Natural killer cell treated with Interleukin-12 subunit alpha and Interleukin-12 subunit beta and Interleukin-15 and Interleukin-18, amount 100 ng/mL, for 72 hours (primary cell): ENCODE data around the gene CCDC194. TPM values are rescaled to one million over a fixed set of nuclear protein-coding genes. Genes with fewer than 3 reads are reported as not detected.

Experiments used
- ATAC-seq, 2 donors: fragments of 150-1000 bp; cut with Tn5 transposase in 1 of 2; sonication (Bioruptor Pico), chemical (Tn5 transposase) in 1 of 2; 2 replicates each; pipeline ENCODE4 v1.10.0; 2021
- DNase-seq: peaks from one replicate; pipeline ENCODE4 v3.0.0; 2022; ENCODE audit warnings: low spot score
- H3K27ac Mint-ChIP-seq, 2 donors: 1 replicate in 1 of 2; 2 replicates in 1 of 2; pipeline ENCODE4 v1.8.0; 2022; ENCODE audit warnings: mixed read lengths in 2 of 2, mild to moderate bottlenecking in 1 of 2, moderate library complexity in 1 of 2
- H3K27me3 Mint-ChIP-seq, 2 donors: 1 replicate in 1 of 2; 2 replicates in 1 of 2; pipeline ENCODE4 v1.8.0; 2022; ENCODE audit warnings: mixed read lengths in 2 of 2
- H3K36me3 Mint-ChIP-seq: one replicate; pipeline ENCODE4 v1.8.0; 2022; ENCODE audit warnings: mixed read lengths
- H3K4me1 Mint-ChIP-seq, 2 donors: 1 replicate in 1 of 2; 2 replicates in 1 of 2; pipeline ENCODE4 v1.8.0; 2022; ENCODE audit warnings: low read depth in 2 of 2, mixed read lengths in 2 of 2, mild to moderate bottlenecking in 1 of 2
- H3K4me3 Mint-ChIP-seq: one replicate; pipeline ENCODE4 v1.8.0; 2022; ENCODE audit warnings: mixed read lengths
- H3K9me3 Mint-ChIP-seq: 2 replicates; pipeline ENCODE4 v1.8.0; 2022; ENCODE audit warnings: mixed read lengths
- total RNA-seq, 2 donors: library from RNA; stranded (reverse); gene quantifications; one replicate each; pipeline ENCODE4 v1.2.3, GENCODE V29; 2022

CCDC194 gene
- total RNA-seq, 2 donors from 2014 or later = 4.4 to 6.6 TPM

DNA sequence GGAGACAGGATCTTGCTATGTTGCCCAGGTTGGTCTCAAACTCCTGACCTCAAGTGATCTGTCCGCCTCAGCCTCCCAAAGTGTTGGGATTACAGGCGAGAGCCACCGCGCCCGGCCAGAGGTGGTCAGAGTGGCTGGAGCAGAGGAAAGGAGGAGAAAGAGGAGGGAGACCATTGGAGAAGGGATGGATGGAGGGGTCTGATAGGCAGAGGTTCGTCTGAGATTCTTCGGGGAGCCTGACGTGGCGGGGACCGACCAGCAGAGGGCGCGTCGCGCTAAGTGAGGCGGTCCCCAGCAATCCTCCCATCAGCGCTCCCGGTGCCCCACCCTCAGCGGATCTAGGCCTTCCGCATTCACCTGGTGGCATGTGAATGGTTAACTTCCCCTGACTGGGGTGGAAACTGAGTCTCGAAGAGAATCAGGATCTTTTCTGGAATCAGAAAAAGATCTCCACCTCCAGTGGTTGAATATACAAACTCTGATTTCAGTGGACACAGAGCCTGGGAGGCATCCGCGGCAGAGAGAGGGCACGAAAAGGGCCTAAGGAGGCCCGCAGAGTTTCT is 47.8 kb downstream of the CCDC194 start:
- H3K9me3 Mint-ChIP-seq = no peaks in the 10 kb centered on the region
- H3K4me1 Mint-ChIP-seq = peaks cover 0 to 2% of the 10 kb centered on the region in 2 donors
- ATAC-seq (peak; percentile 86 to 92), DNase-seq (no peak)
- H3K27ac Mint-ChIP-seq = no peak overlapping the region
- H3K36me3 Mint-ChIP-seq = no peaks in the 10 kb centered on the region
- peaks cover 6 to 8% of the 10 kb centered on the region in 2 donors for H3K27me3 Mint-ChIP-seq
- H3K4me3 Mint-ChIP-seq = no peak overlapping the region

DNA sequence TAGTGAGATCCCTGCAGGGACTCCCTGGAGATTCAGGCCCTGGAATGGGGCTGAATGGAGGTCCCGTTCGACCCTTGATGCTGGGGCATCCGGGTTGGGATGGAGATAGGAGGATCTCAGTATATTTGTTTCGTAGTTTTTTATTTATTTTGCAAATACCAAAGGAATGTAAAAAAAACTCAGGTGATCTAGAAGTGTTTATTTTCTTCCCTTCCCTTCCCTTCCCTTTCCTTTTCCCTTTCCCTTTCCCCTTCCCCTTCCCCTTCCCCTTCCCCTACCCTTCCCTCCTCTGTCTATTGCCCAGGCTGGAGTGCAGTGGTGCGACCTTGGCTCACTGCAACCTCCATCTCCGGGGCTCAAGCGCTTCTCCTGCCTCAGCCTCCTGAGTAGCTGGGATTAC is 52.2 kb downstream of the CCDC194 start:
- Mint-ChIP-seq H3K27ac (no peak overlapping the region), H3K36me3 (no peaks in the 10 kb centered on the region), H3K4me1 (peaks cover 6 to 13% of the 10 kb centered on the region in 2 donors), H3K27me3 (no peaks in the 10 kb centered on the region), H3K4me3 (no peak overlapping the region), H3K9me3 (no peaks in the 10 kb centered on the region)
- DNase-seq (no peak), ATAC-seq (no peak)

DNA sequence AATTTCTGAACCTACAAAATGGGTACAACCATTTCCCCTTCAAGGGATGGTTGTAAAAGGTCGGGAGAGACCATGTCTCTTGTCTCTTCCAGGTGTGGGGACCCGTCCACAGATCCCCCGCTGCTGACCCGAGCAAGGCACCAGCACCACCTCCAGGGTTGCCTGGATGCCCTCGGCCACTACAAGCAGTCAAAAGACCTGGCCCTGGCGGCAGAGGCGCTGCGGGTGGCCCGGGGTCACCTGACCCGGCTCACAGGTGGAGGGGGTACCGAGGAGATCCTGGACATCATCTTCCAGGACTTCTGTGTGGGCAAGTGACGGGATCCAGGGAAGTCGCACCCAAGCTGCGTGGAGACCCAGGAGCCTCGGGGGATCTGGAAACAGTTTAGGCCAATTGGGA is 52.6 kb downstream of the CCDC194 start:
- H3K4me1 Mint-ChIP-seq = peaks cover 11 to 17% of the 10 kb centered on the region in 2 donors
- H3K36me3 Mint-ChIP-seq = no peaks in the 10 kb centered on the region
- no peak overlapping the region for H3K4me3 Mint-ChIP-seq
- DNase-seq (no peak), ATAC-seq (no peak)
- H3K27me3 Mint-ChIP-seq = no peaks in the 10 kb centered on the region
- H3K9me3 Mint-ChIP-seq = no peaks in the 10 kb centered on the region
- H3K27ac Mint-ChIP-seq = no peak overlapping the region

DNA sequence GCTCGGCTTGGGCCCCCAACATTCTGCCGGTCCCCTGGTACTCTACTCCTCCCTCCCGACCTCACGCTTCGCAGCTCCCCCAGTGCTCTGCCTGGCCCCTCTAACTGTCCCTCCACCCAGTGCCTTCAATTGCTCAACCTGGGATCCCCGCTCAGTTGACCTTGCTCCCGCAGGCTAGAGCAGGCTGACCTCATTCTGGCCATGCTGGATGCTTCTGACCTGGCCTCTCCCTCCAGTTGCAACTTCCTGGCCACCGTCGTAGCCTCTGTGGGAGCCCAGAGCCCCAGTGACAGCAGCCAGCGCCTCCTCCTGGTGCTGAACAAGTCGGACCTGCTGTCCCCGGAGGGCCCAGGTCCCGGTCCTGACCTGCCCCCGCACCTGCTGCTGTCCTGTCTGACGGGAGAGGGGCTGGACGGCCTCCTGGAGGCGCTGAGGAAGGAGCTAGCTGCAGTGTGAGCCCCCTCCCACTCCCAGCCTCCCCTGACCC is 53.1 kb downstream of the CCDC194 start:
- Mint-ChIP-seq H3K36me3 (no peaks in the 10 kb centered on the region), H3K9me3 (no peaks in the 10 kb centered on the region), H3K4me1 (peaks cover 14 to 15% of the 10 kb centered on the region in 2 donors), H3K27me3 (no peaks in the 10 kb centered on the region), H3K27ac (no peak overlapping the region), H3K4me3 (no peak overlapping the region)
- no peak for DNase-seq
- no peak for ATAC-seq

Other genes with a start within 250 kb of the CCDC194 start
- gene USE1, start 178.8 kb downstream of the CCDC194 start, total RNA-seq = 10 to 100 TPM; 25.9 to 28.7 TPM
- gene OCEL1, start 168.0 kb downstream of the CCDC194 start, total RNA-seq = 10 to 100 TPM; 14.7 to 31.9 TPM
- gene NR2F6, start 148.3 kb downstream of the CCDC194 start, total RNA-seq = 10 to 100 TPM in 1 of 2 donors, 1 to 10 TPM in 1; 2.7 to 12.2 TPM
- gene USHBP1, start 129.5 kb downstream of the CCDC194 start, total RNA-seq = not detected
- gene BABAM1, start 126.8 kb downstream of the CCDC194 start, total RNA-seq = 100 to 1,000 TPM in 1 of 2 donors, 10 to 100 TPM in 1; 90.1 to 143 TPM
- 10 to 100 TPM in 1 of 2 donors, 1 to 10 TPM in 1; 2.0 to 34.6 TPM for gene ANKLE1, start 112.3 kb downstream of the CCDC194 start, total RNA-seq
- gene ABHD8, start 90.8 kb downstream of the CCDC194 start, total RNA-seq = 1 to 10 TPM; 6.5 to 6.8 TPM
- 100 to 1,000 TPM in 1 of 2 donors, 10 to 100 TPM in 1; 61.4 to 106 TPM for gene MRPL34, start 88.3 kb downstream of the CCDC194 start, total RNA-seq
- 10 to 100 TPM; 57.7 to 68.3 TPM for gene DDA1, start 84.6 kb downstream of the CCDC194 start, total RNA-seq
- 1 to 10 TPM; 5.5 to 7.0 TPM for gene ANO8, start 59.3 kb downstream of the CCDC194 start, total RNA-seq
- 10 to 100 TPM; 31.6 to 72.5 TPM for gene GTPBP3, start 56.6 kb downstream of the CCDC194 start, total RNA-seq
- under 1 TPM in 1 of 2 donors, not detected in 1; 0.59 TPM for gene PLVAP, start 16.9 kb downstream of the CCDC194 start, total RNA-seq
- gene BST2, start 11.4 kb upstream of the CCDC194 start, total RNA-seq = 100 to 1,000 TPM; 150 to 282 TPM
- 10 to 100 TPM; 37.0 to 45.9 TPM for gene MVB12A, start 25.9 kb upstream of the CCDC194 start, total RNA-seq
- not detected for gene TMEM221, start 54.5 kb upstream of the CCDC194 start, total RNA-seq
- gene NXNL1, start 66.7 kb upstream of the CCDC194 start, total RNA-seq = not detected
- gene SLC27A1, start 76.3 kb upstream of the CCDC194 start, total RNA-seq = 1 to 10 TPM; 2.2 to 6.0 TPM
- 10 to 100 TPM; 42.8 to 64.6 TPM for gene PGLS, start 117.5 kb upstream of the CCDC194 start, total RNA-seq
- gene COLGALT1, start 161.5 kb upstream of the CCDC194 start, total RNA-seq = 100 to 1,000 TPM in 1 of 2 donors, 10 to 100 TPM in 1; 53.9 to 122 TPM